Measurements from ENCODE around the gene P2RX4.

The P2RX4 gene

DNA sequence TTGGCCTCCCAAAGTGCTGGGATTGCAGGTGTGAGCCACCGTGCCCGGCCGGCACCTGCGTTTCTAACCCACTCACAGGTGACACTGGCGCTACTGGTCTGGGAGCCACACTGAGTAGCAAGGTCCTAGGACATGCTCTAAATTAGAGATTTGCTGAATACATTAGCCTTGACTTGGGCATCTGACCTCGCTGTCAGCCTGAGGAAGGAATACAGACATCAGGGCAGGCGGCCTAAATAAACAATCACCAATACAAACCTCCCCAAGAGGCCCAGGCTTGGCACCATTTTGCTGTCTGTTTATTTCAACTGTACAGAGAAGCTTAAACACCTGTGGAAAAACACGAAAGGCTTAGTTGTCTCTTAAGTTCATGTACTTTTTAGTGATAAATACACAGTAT, 27.5 kb downstream of the P2RX4 start:
- no peak overlapping the region for H3K27ac Mint-ChIP-seq
- no peak overlapping the region for H3K4me3 Mint-ChIP-seq
- ATAC-seq (replicated peaks) = no peak
- H3K9me3 Mint-ChIP-seq = no peaks in the 10 kb centered on the region
- DNase-seq = no peak
- peaks cover 21 to 29% of the 10 kb centered on the region in 2 donors for H3K4me1 Mint-ChIP-seq
- H3K27me3 Mint-ChIP-seq = no peaks in the 10 kb centered on the region
- H3K36me3 Mint-ChIP-seq = peaks cover 35 to 58% of the 10 kb centered on the region in 2 donors

DNA sequence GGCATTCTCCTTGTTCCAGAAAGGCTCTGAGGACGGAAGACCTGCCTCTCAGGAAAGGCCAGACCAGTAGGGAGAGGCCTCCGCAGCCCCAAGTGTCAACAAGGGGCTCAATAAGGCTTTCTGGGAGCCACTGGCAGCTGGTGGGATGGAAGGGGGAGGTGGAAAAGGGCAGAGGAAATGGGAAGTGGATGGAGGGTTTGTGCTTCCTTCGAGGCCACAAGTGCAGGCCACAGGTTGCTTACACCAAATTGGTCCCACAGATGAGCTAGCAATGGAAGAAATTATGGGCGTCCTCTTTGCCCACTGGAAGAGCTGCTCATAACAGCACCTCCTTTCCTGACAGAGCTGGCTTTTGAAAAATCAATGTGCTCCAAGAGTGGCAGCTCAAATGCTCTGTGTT, 28.2 kb downstream of the P2RX4 start:
- no peak overlapping the region for H3K4me3 Mint-ChIP-seq
- ATAC-seq (replicated peaks) (no peak), DNase-seq (no peak)
- H3K27me3 Mint-ChIP-seq = no peaks in the 10 kb centered on the region
- peaks cover 21 to 29% of the 10 kb centered on the region in 2 donors for H3K4me1 Mint-ChIP-seq
- H3K9me3 Mint-ChIP-seq = no peaks in the 10 kb centered on the region
- peaks cover 34 to 53% of the 10 kb centered on the region in 2 donors for H3K36me3 Mint-ChIP-seq
- no peak overlapping the region for H3K27ac Mint-ChIP-seq

DNA sequence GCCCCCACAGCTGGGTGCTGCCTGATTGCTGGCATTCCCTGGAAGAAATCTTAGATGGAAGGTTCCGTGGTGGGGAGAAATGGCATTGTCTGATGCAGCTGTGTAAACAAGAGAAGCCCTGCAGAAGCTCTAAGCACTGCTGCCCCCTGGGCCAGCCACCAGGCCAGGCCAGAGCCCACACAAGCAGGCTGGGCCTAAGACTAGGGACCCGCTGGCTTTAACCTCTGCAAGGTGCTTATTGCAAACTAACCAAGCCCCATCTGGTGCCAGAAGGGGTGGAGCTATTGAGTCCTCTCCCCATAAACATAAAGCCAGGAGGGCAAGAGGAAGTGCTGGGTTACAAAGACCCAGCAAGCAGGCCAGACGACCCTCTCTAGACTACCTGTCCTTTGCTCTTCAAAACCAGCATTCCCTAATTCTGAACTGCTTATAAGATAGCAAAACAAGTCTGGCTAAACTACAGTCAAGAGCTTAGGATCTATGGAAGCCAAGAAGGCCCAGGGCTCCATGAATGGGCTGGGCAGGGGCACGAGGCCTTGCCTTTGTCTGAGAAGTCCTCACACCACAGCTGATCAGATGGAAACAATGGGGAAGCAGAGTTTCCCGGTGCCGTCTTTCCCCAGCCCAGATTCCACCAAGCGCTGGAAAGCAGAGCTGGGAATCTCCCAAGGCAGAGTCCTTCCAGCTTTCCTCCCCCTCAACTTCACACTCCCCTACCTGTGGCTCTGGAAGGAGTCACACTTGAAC, 28.8 kb downstream of the P2RX4 start:
- no peak overlapping the region for H3K4me3 Mint-ChIP-seq
- H3K9me3 Mint-ChIP-seq = no peaks in the 10 kb centered on the region
- H3K27ac Mint-ChIP-seq = peak overlapping the region; percentile 34
- peaks cover 21 to 29% of the 10 kb centered on the region in 2 donors for H3K4me1 Mint-ChIP-seq
- peaks cover 40 to 56% of the 10 kb centered on the region in 2 donors for H3K36me3 Mint-ChIP-seq
- no peaks in the 10 kb centered on the region for H3K27me3 Mint-ChIP-seq
- DNase-seq (no peak), ATAC-seq (replicated peaks) (no peak)

DNA sequence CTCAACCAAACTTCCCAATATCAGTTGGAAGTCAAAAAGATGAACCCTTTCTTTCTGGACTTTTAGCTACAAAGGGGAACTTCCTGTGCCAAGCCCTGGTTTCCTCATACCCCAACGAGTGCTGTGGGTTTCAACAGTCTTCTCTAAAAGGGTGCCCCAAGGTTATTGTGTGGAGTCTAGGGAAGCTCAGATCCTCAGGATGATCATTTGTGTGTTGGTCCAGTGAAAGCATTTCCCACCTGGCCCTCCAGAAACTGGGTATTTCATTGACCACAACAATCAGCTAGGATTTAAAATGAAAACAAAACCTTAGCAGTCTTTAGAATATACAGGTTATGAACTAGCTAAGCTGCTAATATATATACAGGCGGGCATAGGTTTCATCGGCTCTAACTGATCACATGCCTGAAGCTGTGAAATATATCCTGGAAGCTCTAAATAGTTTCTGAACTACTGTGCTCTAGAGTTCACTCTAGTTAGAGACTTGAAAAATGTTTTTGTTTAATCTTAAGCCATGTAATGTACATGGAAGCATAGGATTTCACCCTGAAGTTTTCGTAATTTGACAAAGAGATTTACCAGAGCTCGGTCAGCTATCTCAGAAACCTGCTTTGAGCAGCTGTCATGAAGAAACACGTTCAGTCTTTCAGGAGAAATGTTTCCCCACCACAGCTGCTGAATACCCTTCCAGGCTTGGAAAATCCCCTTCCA, 29.6 kb downstream of the P2RX4 start:
- Mint-ChIP-seq H3K27me3 (no peaks in the 10 kb centered on the region), H3K9me3 (no peaks in the 10 kb centered on the region), H3K4me1 (peaks cover 21 to 29% of the 10 kb centered on the region in 2 donors), H3K36me3 (peaks cover 40 to 56% of the 10 kb centered on the region in 2 donors), H3K4me3 (no peak overlapping the region), H3K27ac (peak overlapping the region; percentile 88)
- DNase-seq (no peak), ATAC-seq (replicated peaks) (no peak)

DNA sequence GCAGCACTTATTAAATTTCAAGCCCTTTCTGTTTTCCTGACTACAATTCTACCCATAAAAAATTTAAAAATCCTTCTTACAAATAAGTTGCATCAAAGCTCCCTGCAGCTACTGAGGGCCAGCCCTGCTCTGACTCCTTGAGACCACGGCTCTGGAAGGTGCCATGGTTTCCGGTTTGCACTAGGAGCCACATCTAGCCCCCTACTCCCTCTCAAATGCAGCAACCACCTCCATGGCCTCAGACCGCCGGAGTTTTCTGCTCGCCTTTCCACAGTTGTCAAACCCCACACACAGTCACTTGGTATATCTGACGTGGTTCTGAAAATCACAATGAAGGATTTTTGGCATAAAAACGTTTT, 30.1 kb downstream of the P2RX4 start:
- Mint-ChIP-seq H3K27me3 (no peaks in the 10 kb centered on the region), H3K27ac (peak overlapping the region; percentile 88), H3K9me3 (no peaks in the 10 kb centered on the region), H3K4me1 (peaks cover 21 to 29% of the 10 kb centered on the region in 2 donors), H3K4me3 (peak overlapping the region; percentile 65 to 69), H3K36me3 (peaks cover 35 to 55% of the 10 kb centered on the region in 2 donors)
- no peak for ATAC-seq (replicated peaks)
- no peak for DNase-seq

DNA sequence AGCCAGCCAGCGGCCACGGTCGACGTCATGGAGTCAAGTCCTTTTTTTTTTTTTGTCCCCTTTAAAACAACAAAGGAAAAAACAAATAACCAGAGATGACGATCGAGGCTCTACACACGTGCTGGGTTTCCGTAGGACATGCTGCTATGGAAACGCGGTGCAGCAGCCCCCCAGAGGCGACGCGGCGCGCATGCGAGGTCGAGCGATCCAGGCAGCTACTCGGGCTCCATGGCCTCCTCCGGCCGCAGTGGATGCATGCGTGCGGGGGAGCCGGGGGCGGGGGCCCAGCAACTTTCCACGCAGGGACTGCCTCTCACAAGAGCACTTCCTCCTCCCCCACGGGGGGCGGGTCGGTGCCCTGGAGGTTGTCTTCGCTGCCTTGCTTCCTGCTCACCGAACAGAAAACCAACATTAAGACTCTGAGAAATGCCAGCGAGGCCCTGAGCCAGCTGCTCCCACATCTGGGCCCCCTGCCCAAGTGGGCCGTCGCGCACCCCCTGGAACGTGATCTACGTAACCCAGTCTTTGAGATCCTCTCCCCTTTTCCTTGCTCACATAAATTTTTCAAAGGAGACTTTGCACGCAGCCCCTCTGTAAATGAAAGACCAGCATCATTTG, 30.7 kb downstream of the P2RX4 start:
- no peaks in the 10 kb centered on the region for H3K9me3 Mint-ChIP-seq
- H3K27ac Mint-ChIP-seq = peak overlapping the region; percentile 88
- peak overlapping the region; percentile 65 to 69 for H3K4me3 Mint-ChIP-seq
- peaks cover 21 to 29% of the 10 kb centered on the region in 2 donors for H3K4me1 Mint-ChIP-seq
- peaks cover 38 to 58% of the 10 kb centered on the region in 2 donors for H3K36me3 Mint-ChIP-seq
- ATAC-seq (replicated peaks) (peak; percentile 90 to 95), DNase-seq (peak; percentile 71)
- no peaks in the 10 kb centered on the region for H3K27me3 Mint-ChIP-seq

DNA sequence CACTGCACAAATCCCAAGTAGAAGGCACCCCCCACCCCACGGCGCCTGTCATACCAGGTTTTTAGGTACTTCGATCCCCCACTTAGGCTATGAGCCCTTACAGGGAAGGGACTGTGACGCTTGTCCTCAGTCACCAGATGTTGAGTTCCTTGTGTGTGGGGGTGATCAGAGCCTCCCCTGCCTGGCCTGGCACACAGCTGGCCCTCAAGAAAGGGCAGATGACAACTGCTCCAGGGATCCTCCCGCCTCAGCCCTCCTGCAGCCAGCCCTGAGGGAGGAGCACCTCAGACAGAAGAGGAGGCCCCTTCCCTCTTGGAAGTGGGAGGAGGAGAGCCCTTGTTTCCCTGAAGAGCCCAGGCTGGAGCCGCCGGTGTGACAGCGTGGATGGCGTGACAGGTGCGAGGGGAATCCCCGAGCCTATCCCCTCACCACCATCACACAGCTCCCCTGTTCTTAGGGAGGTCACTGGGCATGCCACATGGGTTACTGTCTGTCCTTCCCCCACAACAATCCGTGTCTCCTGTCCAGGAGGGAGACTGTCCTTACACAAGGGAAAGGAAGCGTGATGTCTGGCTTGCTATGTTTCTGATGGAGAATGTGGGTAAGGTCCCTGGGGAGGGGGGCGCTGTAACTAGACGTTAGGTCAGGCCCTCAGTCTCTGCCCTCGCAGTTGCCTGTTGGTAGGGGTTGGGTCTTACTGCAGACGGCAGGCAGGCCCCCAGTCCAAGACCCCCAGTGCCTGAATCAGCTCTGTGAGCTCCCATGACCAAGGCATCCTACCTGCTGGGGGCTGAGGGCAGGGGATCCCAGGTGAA, 31.4 kb downstream of the P2RX4 start:
- ATAC-seq (replicated peaks) (peak in 1 of 2 donors; percentile 11), DNase-seq (no peak)
- Mint-ChIP-seq H3K27me3 (no peaks in the 10 kb centered on the region), H3K4me1 (peaks cover 21 to 29% of the 10 kb centered on the region in 2 donors), H3K9me3 (no peaks in the 10 kb centered on the region), H3K27ac (peak overlapping the region; percentile 88), H3K4me3 (peak overlapping the region; percentile 65 to 69), H3K36me3 (peaks cover 35 to 56% of the 10 kb centered on the region in 2 donors)

DNA sequence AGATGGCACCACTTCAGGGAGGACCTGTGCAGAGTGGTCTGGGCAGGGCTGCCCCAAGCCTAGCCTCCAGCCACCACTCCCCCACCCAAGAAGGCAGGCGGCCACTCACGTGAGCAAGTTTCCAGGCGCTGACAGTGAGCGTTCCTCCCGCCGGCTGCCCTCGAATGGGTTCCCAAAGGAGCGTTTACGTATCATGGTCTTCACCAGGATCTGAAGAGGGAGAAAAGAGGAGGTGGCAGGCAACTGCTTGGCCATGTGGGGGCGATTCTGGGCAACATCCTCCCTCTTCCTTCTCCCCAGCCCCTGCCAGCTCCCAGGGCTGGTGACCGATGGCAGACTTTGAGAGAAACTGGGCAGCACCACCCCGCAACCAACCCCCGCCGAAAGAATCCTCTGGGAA, 35.1 kb downstream of the P2RX4 start:
- ATAC-seq (replicated peaks) = no peak
- Mint-ChIP-seq H3K27ac (no peak overlapping the region), H3K36me3 (peaks cover 52 to 70% of the 10 kb centered on the region in 2 donors), H3K4me1 (peaks cover 16 to 28% of the 10 kb centered on the region in 2 donors), H3K4me3 (no peak overlapping the region), H3K27me3 (no peaks in the 10 kb centered on the region), H3K9me3 (no peaks in the 10 kb centered on the region)
- DNase-seq = no peak

DNA sequence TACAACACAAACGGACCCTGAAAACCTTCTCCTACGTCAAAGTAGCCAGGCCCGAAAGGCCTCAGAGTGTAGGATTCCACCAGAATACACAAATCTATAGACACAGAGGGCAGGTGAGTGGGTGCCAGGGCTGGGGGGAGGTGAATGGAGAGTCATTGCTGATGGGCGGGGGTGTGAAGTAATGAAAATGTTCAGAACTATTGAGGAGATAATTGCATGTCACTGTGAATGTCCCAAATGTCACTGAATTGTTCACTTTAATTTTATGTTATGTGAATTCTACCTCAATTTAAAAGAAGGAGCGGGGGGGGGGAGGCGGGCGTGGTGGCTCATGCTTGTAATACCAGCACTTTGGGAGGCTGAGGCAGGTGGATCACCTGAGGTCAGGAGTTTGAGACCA, 36.0 kb downstream of the P2RX4 start:
- Mint-ChIP-seq H3K36me3 (peaks cover 52 to 71% of the 10 kb centered on the region in 2 donors), H3K27ac (no peak overlapping the region), H3K4me3 (no peak overlapping the region), H3K9me3 (no peaks in the 10 kb centered on the region), H3K4me1 (peaks cover 8 to 19% of the 10 kb centered on the region in 2 donors), H3K27me3 (no peaks in the 10 kb centered on the region)
- DNase-seq = no peak
- ATAC-seq (replicated peaks) = no peak

DNA sequence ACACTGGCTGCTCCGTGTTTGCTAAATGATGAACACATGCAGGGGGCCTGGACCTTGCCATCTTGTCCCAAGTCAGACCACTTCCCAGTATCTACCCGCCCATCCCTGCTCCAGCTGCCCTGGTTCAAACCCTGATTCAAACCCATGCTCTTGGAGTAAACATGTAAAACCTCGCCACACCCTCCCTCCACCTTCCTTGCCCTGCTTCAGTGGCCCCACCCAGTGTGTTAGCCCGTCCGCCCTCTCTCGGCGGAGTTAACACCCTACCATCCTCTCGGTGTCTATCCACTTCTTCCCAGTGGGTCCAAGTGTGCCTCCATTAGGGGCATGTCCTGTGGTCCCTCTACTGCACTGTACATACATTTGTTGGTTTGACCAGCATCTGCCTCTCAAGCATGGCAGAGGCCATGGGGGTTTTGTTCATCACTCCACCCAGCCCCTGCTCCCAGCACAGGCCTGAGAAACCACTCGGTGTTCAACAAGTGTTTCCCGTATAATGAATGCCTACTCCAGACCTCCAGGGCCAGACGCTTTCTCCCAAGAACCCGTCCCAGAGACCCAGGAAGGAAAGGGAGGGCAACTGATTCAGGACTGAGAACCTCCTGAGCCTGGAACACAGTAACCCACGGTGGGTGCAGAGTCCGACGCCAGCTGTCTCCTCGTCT, 37.1 kb downstream of the P2RX4 start:
- Mint-ChIP-seq H3K27me3 (no peaks in the 10 kb centered on the region), H3K27ac (no peak overlapping the region), H3K9me3 (no peaks in the 10 kb centered on the region), H3K4me1 (peaks cover 0 to 8% of the 10 kb centered on the region in 2 donors), H3K4me3 (no peak overlapping the region), H3K36me3 (peaks cover 49 to 70% of the 10 kb centered on the region in 2 donors)
- ATAC-seq (replicated peaks) (no peak), DNase-seq (no peak)

DNA sequence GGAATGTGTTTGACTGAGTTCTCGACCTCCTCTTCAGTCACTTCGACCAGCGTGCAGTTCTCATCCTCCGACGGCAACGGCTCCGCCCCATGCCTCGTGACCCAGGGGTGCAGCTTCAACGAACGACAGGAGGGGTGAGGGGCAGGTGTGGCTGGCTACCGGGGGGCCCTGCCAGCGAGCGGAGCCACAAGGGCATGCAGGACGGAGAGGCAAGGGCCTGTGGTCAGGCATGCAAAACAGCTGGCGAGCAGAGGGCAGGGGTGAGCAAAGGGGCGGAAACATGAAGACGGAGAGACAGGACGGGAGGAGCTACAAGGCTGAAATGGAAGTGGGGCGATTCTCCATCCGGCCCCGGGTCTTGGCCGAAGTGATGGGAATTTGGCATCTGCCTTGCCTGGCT, 38.7 kb downstream of the P2RX4 start:
- ATAC-seq (replicated peaks) (peak in 1 of 2 donors; percentile 56), DNase-seq (no peak)
- no peaks in the 10 kb centered on the region for H3K27me3 Mint-ChIP-seq
- H3K4me1 Mint-ChIP-seq = peaks cover 0 to 7% of the 10 kb centered on the region in 2 donors
- H3K9me3 Mint-ChIP-seq = peaks cover 4% of the 10 kb centered on the region in 2 donors
- peak overlapping the region in 1 of 2 donors; percentile 3 for H3K4me3 Mint-ChIP-seq
- peak overlapping the region; percentile 4 for H3K27ac Mint-ChIP-seq
- peaks cover 57 to 78% of the 10 kb centered on the region in 2 donors for H3K36me3 Mint-ChIP-seq

DNA sequence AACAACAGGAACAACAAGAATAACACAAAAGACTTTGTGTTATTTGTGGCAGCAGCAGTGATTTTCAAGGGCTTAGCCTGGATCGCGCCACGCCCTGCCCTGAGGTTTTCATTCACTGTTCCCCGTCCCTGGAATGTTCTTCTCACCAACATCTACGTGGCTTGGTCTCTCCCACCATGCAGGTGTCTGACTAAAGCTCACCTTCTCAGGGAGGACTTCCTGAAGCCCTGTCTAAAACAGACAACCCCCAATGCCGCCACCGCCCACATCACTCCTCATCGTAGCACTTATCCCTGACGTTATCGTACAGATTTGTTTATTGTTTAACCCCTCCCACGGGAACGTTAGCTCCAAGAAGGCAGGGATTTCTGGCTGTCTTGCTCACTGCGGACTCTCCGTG, 40.4 kb downstream of the P2RX4 start:
- Mint-ChIP-seq H3K27ac (no peak overlapping the region), H3K4me3 (no peak overlapping the region), H3K4me1 (peaks cover 0 to 7% of the 10 kb centered on the region in 2 donors), H3K27me3 (no peaks in the 10 kb centered on the region), H3K9me3 (peaks cover 4% of the 10 kb centered on the region in 2 donors), H3K36me3 (peaks cover 65 to 82% of the 10 kb centered on the region in 2 donors)
- DNase-seq = no peak
- ATAC-seq (replicated peaks) = no peak

DNA sequence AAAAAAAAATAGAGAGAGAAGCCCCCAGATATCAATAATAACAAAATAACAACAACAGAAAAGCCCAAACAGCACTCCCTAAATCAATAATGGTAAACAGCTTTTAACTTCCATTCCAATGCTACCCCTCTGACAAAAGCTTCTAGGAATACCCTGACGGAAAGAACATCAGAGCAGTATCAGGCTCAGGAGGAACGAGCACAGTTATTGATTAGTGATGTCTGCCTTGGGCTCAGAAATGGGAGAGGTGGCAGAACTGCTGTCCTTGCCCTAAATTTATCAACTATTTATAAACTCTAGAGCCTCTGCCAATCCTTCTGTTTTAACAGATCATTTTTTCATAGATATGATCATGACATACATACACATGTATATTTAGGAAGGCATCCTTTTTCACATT, 41.9 kb downstream of the P2RX4 start:
- Mint-ChIP-seq H3K27ac (no peak overlapping the region), H3K9me3 (peaks cover 4% of the 10 kb centered on the region in 2 donors), H3K27me3 (no peaks in the 10 kb centered on the region), H3K36me3 (peaks cover 74 to 87% of the 10 kb centered on the region in 2 donors), H3K4me3 (no peak overlapping the region), H3K4me1 (peaks cover 1 to 7% of the 10 kb centered on the region in 2 donors)
- no peak for ATAC-seq (replicated peaks)
- no peak for DNase-seq

All from stimulated activated naive B cell treated with anti-CD40 and anti-IgM and Interleukin-4, amounts not matched to agents 10 μg/mL and 1 μg/mL and 100 μg/mL, for 72 hours (primary cell).